DOHH2 (cell line): Measurements from ENCODE around the gene TACR2.

Experiments
- EZH2phosphoT487 ChIP-seq: fragments of 200-600 bp; sonication (generic); IDR thresholded peaks from 2 replicates; pipeline ENCODE4 v1.6.1; 2017; ENCODE audit warnings: borderline replicate concordance, mild to moderate bottlenecking, antibody characterized with exemption, low read length, moderate library complexity, mixed read lengths
- TF ChIP-seq, protein P1 (sequence below): fragments of 200-600 bp; sonication (generic); IDR thresholded peaks from one replicate; pipeline ENCODE4 v1.5.1; 2014; ENCODE audit warnings: antibody characterized with exemption, mild to moderate bottlenecking, low read depth, low read length; ENCODE audit not compliant: poor library complexity, severe bottlenecking

DNA sequence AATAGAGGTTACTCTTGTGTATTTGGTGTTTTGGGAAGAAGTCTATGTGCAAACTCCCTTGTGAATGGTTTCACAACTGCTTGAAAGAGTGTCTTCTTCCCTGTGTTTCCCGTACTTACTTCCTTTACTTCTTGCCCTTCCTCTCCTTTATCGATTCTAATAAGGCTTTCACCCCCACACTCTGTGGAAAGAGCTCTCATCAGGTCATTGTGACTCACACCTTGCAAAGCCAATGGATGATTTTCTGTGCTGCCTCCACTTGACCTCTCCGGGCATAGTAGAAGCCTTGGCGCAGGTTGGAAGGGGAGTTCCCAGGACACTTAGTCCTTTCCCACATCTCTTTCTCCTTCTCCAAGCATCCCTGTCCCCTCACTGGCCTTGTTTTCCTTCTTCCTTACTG lies 28.3 kb upstream of the TACR2 start:
- TF ChIP-seq, protein P1, sequence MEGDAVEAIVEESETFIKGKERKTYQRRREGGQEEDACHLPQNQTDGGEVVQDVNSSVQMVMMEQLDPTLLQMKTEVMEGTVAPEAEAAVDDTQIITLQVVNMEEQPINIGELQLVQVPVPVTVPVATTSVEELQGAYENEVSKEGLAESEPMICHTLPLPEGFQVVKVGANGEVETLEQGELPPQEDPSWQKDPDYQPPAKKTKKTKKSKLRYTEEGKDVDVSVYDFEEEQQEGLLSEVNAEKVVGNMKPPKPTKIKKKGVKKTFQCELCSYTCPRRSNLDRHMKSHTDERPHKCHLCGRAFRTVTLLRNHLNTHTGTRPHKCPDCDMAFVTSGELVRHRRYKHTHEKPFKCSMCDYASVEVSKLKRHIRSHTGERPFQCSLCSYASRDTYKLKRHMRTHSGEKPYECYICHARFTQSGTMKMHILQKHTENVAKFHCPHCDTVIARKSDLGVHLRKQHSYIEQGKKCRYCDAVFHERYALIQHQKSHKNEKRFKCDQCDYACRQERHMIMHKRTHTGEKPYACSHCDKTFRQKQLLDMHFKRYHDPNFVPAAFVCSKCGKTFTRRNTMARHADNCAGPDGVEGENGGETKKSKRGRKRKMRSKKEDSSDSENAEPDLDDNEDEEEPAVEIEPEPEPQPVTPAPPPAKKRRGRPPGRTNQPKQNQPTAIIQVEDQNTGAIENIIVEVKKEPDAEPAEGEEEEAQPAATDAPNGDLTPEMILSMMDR = no peak
- no peak for TF ChIP-seq EZH2phosphoT487
